Nephron (organoid): ENCODE results near the gene HTD2.

Source experiments
- H3K27ac Mint-ChIP-seq, 3 experiments: 2 replicates each; pipeline ENCODE4 v1.8.0; 2020; ENCODE audit warnings: mixed read lengths in 3 of 3, mild to moderate bottlenecking in 2 of 3, moderate library complexity in 1 of 3
- H3K27me3 Mint-ChIP-seq: 2 replicates; pipeline ENCODE4 v1.8.0; 2021; ENCODE audit warnings: low read depth, mild to moderate bottlenecking, moderate library complexity, mixed read lengths
- H3K36me3 Mint-ChIP-seq: 2 replicates; pipeline ENCODE4 v1.8.0; 2020; ENCODE audit warnings: low read depth, mixed read lengths
- H3K4me1 Mint-ChIP-seq: 2 replicates; pipeline ENCODE4 v1.8.0; 2020; ENCODE audit warnings: mixed read lengths
- H3K4me3 Mint-ChIP-seq, 3 experiments: 2 replicates each; pipeline ENCODE4 v1.8.0; 2020; ENCODE audit warnings: mild to moderate bottlenecking in 3 of 3, mixed read lengths in 3 of 3, moderate library complexity in 2 of 3
- H3K9me3 Mint-ChIP-seq: 2 replicates; pipeline ENCODE4 v1.8.0; 2020; ENCODE audit warnings: mixed read lengths
- CTCF ChIP-seq, 3 experiments: fragments of 200-600 bp; sonication (generic); IDR thresholded peaks; one replicate each; pipeline ENCODE4 v1.5.0; 2021; ENCODE audit warnings: antibody characterized with exemption in 3 of 3; ENCODE audit not compliant: unreplicated experiment in 3 of 3

Gene HTD2

GRCh38 chr3:58322793-58323192, 16.5 kb downstream of the HTD2 start:
- Mint-ChIP-seq H3K27ac (no peak overlapping the region), H3K4me1 (no peaks in the 10 kb centered on the region), H3K27me3 (no peaks in the 10 kb centered on the region), H3K36me3 (peaks cover 18% of the 10 kb centered on the region), H3K9me3 (no peaks in the 10 kb centered on the region), H3K4me3 (no peak overlapping the region)
- no peak for TF ChIP-seq CTCF (IDR thresholded peaks at IDR 0.05; ENCODE audit: unreplicated experiment in 3 of 3)

GRCh38 chr3:58323529-58324390, 17.4 kb downstream of the HTD2 start:
- Mint-ChIP-seq H3K4me1 (no peaks in the 10 kb centered on the region), H3K27me3 (no peaks in the 10 kb centered on the region), H3K36me3 (peaks cover 9% of the 10 kb centered on the region), H3K4me3 (no peak overlapping the region), H3K9me3 (no peaks in the 10 kb centered on the region), H3K27ac (peak overlapping the region; percentile 21 to 86 (median 76))
- no peak for TF ChIP-seq CTCF (IDR thresholded peaks at IDR 0.05; ENCODE audit: unreplicated experiment in 3 of 3)

GRCh38 chr3:58324391-58325390, 18.4 kb downstream of the HTD2 start:
- Mint-ChIP-seq H3K27me3 (no peaks in the 10 kb centered on the region), H3K27ac (peak overlapping the region; percentile 21 to 86 (median 76)), H3K36me3 (peaks cover 4% of the 10 kb centered on the region), H3K4me1 (no peaks in the 10 kb centered on the region), H3K4me3 (no peak overlapping the region), H3K9me3 (no peaks in the 10 kb centered on the region)
- TF ChIP-seq CTCF (IDR thresholded peaks at IDR 0.05; ENCODE audit: unreplicated experiment in 3 of 3) = no peak

GRCh38 chr3:58325525-58325992, 19.2 kb downstream of the HTD2 start:
- TF ChIP-seq CTCF (IDR thresholded peaks at IDR 0.05; ENCODE audit: unreplicated experiment in 3 of 3) = no peak
- no peaks in the 10 kb centered on the region for H3K9me3 Mint-ChIP-seq
- H3K4me1 Mint-ChIP-seq = peaks cover 3% of the 10 kb centered on the region
- no peaks in the 10 kb centered on the region for H3K27me3 Mint-ChIP-seq
- no peaks in the 10 kb centered on the region for H3K36me3 Mint-ChIP-seq
- peak overlapping the region in 2 of 3 experiments; percentile 71 to 76 for H3K27ac Mint-ChIP-seq
- no peak overlapping the region for H3K4me3 Mint-ChIP-seq

GRCh38 chr3:58326267-58326900, 20.1 kb downstream of the HTD2 start:
- Mint-ChIP-seq H3K27me3 (no peaks in the 10 kb centered on the region), H3K27ac (peak overlapping the region; percentile 33 to 80 (median 40)), H3K9me3 (no peaks in the 10 kb centered on the region), H3K4me1 (peaks cover 8% of the 10 kb centered on the region), H3K4me3 (no peak overlapping the region), H3K36me3 (no peaks in the 10 kb centered on the region)
- no peak for TF ChIP-seq CTCF (IDR thresholded peaks at IDR 0.05; ENCODE audit: unreplicated experiment in 3 of 3)
